K562 (cell line): ENCODE data around the gene SORCS1. TPM values are rescaled to one million over a fixed set of nuclear protein-coding genes. Genes with fewer than 3 reads are reported as not detected.

Experiments used
- ATAC-seq: fragments of 200-7000 bp; cut with Tn5 transposase; 3 replicates; pipeline ENCODE4 v1.9.1; 2020; ENCODE audit warnings: moderate library complexity
- BruUV-seq: library from RNA; stranded (reverse); fragments of 400-500 nt; replicated peaks from 2 replicates; lab custom pipeline; 2021; lab: Mats Ljungman, UMichigan
- CTCF ChIA-PET: fragments of 300-600 bp; formaldehyde crosslinking; extraction: SDS; loops from one replicate; lab custom pipeline; 2021; ENCODE audit warnings: low intra/inter-chr PET ratio; lab: Yijun Ruan, JAX
- POLR2A ChIA-PET: fragments of 300-600, 350-650 bp; sonication (Branson Sonifier 250); formaldehyde crosslinking; extraction: SDS; loops from one replicate; lab custom pipeline; 2021; ENCODE audit warnings: antibody characterized with exemption, inconsistent platforms; lab: Yijun Ruan, JAX
- DNase-seq, 4 experiments: peaks; one replicate each; pipeline versions ENCODE4 v3.0.0 to v3.0.0-alpha.2; 2011 to 2018; ENCODE audit warnings: low spot score in 3 of 4, mixed read lengths in 3 of 4; ENCODE audit errors: extremely low read depth in 1 of 4
- FAIRE-seq: peaks from 2 replicates; lab custom pipeline; 2011; peaks lifted over from hg19 to GRCh38; lab: Jason Lieb, UNC
- H2AFZ ChIP-seq: 2 replicates; pipeline ENCODE4 v1.6.0; 2011; ENCODE audit warnings: low read depth, low read length, control low read depth, inconsistent platforms
- H3K27ac ChIP-seq: fragments of 200-600 bp; 3 replicates; pipeline ENCODE4 v1.8.0; 2011; ENCODE audit warnings: low read depth, mild to moderate bottlenecking, control low read depth, inconsistent platforms, low read length, moderate library complexity, mixed read lengths; ENCODE audit errors: extremely low read depth
- H3K27me3 ChIP-seq, 2 experiments: fragments of 300-600 bp in 1 of 2; 2 replicates in 1 of 2; 3 replicates in 1 of 2; pipeline versions ENCODE4 v1.6.0 to v1.8.0; 2011; ENCODE audit warnings: inconsistent platforms in 2 of 2, low read length in 2 of 2, mild to moderate bottlenecking in 1 of 2, mixed read lengths in 1 of 2, moderate library complexity in 1 of 2; ENCODE audit not compliant: control insufficient read depth in 2 of 2, insufficient read depth in 2 of 2
- H3K36me3 ChIP-seq: fragments of 300-600 bp; 3 replicates; pipeline ENCODE4 v1.8.0; 2011; ENCODE audit warnings: mild to moderate bottlenecking, low read length, inconsistent platforms; ENCODE audit not compliant: control insufficient read depth, insufficient read depth
- H3K4me1 ChIP-seq, 2 experiments: fragments of 200-600 bp in 1 of 2; replicated peaks in 1 of 2; 2 replicates in 1 of 2; 3 replicates in 1 of 2; pipeline versions ENCODE4 v1.5.1 to v1.8.0; 2011; ENCODE audit warnings: inconsistent platforms in 2 of 2, low read length in 2 of 2, mild to moderate bottlenecking in 1 of 2, mixed read lengths in 1 of 2, moderate library complexity in 1 of 2; ENCODE audit not compliant: control insufficient read depth in 2 of 2, insufficient read depth in 2 of 2
- H3K4me2 ChIP-seq: 2 replicates; pipeline ENCODE4 v1.6.1; 2011; ENCODE audit warnings: low read length, control low read depth, inconsistent platforms, mixed read lengths; ENCODE audit not compliant: insufficient read depth
- H3K4me3 ChIP-seq: fragments of 200-600 bp; sonication (generic), shearing (Covaris generic); 2 replicates; pipeline ENCODE4 v1.5.1; 2016; ENCODE audit warnings: control low read depth, inconsistent platforms
- H3K79me2 ChIP-seq: fragments of 200-600 bp; 3 replicates; pipeline ENCODE4 v1.8.0; 2011; ENCODE audit warnings: low read length, inconsistent platforms; ENCODE audit not compliant: control insufficient read depth, insufficient read depth
- H3K9ac ChIP-seq, 2 experiments: 2 replicates each; pipeline versions ENCODE4 v1.6.0 to v1.6.1; 2011; ENCODE audit warnings: low read depth in 2 of 2, low read length in 2 of 2, control low read depth in 1 of 2, inconsistent platforms in 1 of 2, mild to moderate bottlenecking in 1 of 2, mixed read lengths in 1 of 2; ENCODE audit not compliant: insufficient read depth in 1 of 2
- H3K9me1 ChIP-seq: one replicate; pipeline ENCODE4 v1.6.0; 2011; ENCODE audit warnings: inconsistent platforms, mild to moderate bottlenecking, low read length, moderate library complexity; ENCODE audit not compliant: control insufficient read depth, insufficient read depth
- H3K9me3 ChIP-seq: replicated peaks from 2 replicates; pipeline ENCODE4 v1.5.1; 2011; ENCODE audit warnings: low read depth, low read length, inconsistent platforms; ENCODE audit not compliant: control insufficient read depth, insufficient read depth
- H4K20me1 ChIP-seq: replicated peaks from 2 replicates; pipeline ENCODE4 v1.6.1; 2011; ENCODE audit warnings: low read length, inconsistent platforms, mixed read lengths; ENCODE audit not compliant: control insufficient read depth, insufficient read depth
- ARID4B ChIP-seq: sonication (generic); formaldehyde crosslinking; IDR thresholded peaks from 2 replicates; pipeline ENCODE4 v1.8.0; 2022; ENCODE audit warnings: mild to moderate bottlenecking, missing genetic modification reagents
- CREB1 ChIP-seq, 2 experiments: sonication (generic) in 1 of 2; formaldehyde crosslinking in 1 of 2; IDR thresholded peaks; 2 replicates each; pipeline versions ENCODE4 v1.6.1 to v1.8.0; 2012 to 2022; ENCODE audit warnings: inconsistent platforms in 1 of 2, mild to moderate bottlenecking in 1 of 2, missing genetic modification reagents in 1 of 2, moderate library complexity in 1 of 2
- ERF ChIP-seq: fragments of 450-650 bp; formaldehyde crosslinking; IDR thresholded peaks from 2 replicates; pipeline ENCODE4 v1.4.0; 2020; ENCODE audit warnings: mild to moderate bottlenecking, mixed read lengths
- HMBOX1 ChIP-seq: sonication (generic); IDR thresholded peaks from 2 replicates; pipeline ENCODE4 v1.6.1; 2016
- HNRNPUL1 ChIP-seq: fragments of 200-400 bp; formaldehyde crosslinking; IDR thresholded peaks from 2 replicates; pipeline ENCODE4 v1.6.1; 2017; ENCODE audit warnings: low read length
- MAFF ChIP-seq: IDR thresholded peaks from 2 replicates; pipeline ENCODE4 v1.6.1; 2012; ENCODE audit warnings: low read length, improper control_type of control experiment
- PPARD ChIP-seq: fragments of 250-450 bp; sonication (Bioruptor Pico); IDR thresholded peaks from 2 replicates; pipeline ENCODE4 v1.8.0; 2022; ENCODE audit warnings: inconsistent platforms, mild to moderate bottlenecking, moderate library complexity
- RCOR1 ChIP-seq, 2 experiments: IDR thresholded peaks; 2 replicates each; pipeline ENCODE4 v1.6.1; 2012; ENCODE audit warnings: low read depth in 2 of 2, low read length in 2 of 2, borderline replicate concordance in 1 of 2, improper control_type of control experiment in 1 of 2
- STAT6 ChIP-seq: sonication (generic); formaldehyde crosslinking; IDR thresholded peaks from 2 replicates; pipeline ENCODE4 v1.8.1; 2023; ENCODE audit warnings: mild to moderate bottlenecking, missing genetic modification reagents
- ZFP30 ChIP-seq: fragments of 250-450 bp; sonication (Bioruptor Pico); IDR thresholded peaks from 2 replicates; pipeline ENCODE4 v1.8.0; 2022; ENCODE audit warnings: moderate library complexity, mild to moderate bottlenecking, inconsistent platforms, borderline replicate concordance
- ZNF140 ChIP-seq: fragments of 250-450 bp; sonication (Bioruptor Pico); IDR thresholded peaks from 2 replicates; pipeline ENCODE4 v1.8.0; 2021; ENCODE audit warnings: moderate library complexity, mild to moderate bottlenecking, inconsistent platforms
- WGBS: fragments of 100-300 bp; shearing (Covaris generic); methylation state at CpG from one replicate; pipeline ENCODE4 v1.1.6; 2016; ENCODE audit warnings: low coverage, mixed read lengths; ENCODE audit not compliant: insufficient coverage; ENCODE audit errors: missing lambda C conversion rate; 5-methylcytosine and 5-hydroxymethylcytosine counted together
- in situ Hi-C: fragments of 300-500 bp; cut with MboI; formaldehyde crosslinking; loops from 4 replicates; pipeline ENCODE4 v1.15.0; 2018; ENCODE audit warnings: inconsistent platforms, mixed read lengths
- intact Hi-C: fragments of 100-400 bp; cut with micrococcal nuclease; formaldehyde crosslinking; loops from 2 replicates; pipeline ENCODE4 v1.14.2; 2022
- polyA plus RNA-seq, 8 experiments: library from polyadenylated mRNA; depleted of rRNA in 4 of 8; stranded (reverse) in 5 of 8; unstranded in 3 of 8; fragments of >200 nt; fragmentation: Nextera tagmentation in 2 of 8; fragmentation: Illumina TruSeq in 1 of 8; extraction: Ambion mirVana in 2 of 8; extraction: Trizol in 1 of 8; gene quantifications; 2 replicates each; pipeline versions ENCODE4 v1.2.1 to v1.2.3, GENCODE V29; 2011 to 2014; ENCODE audit warnings: inconsistent platforms in 1 of 8, missing spikeins in 1 of 8
- total RNA-seq, 7 experiments: library from RNA; depleted of rRNA in 6 of 7; stranded (reverse); fragments of >200 nt in 6 of 7; fragmentation: Illumina TruSeq in 2 of 7; extraction: Trizol in 2 of 7; gene quantifications; 2 replicates each; pipeline versions ENCODE4 v1.2.1 to v1.2.3, GENCODE V29; 2011 to 2021; ENCODE audit warnings: low replicate concordance in 1 of 7

The SORCS1 gene
- total and polyA plus RNA-seq, 9 of the 15 experiments (the other 6 are each of a cell fraction or from before 2014, with no cell fraction given): 1.5 to 3.9 (median 2.7) TPM

GRCh38 chr10:106707657-106708056, 456.8 kb downstream of the SORCS1 start:
- ChIA-PET POLR2A (no interaction called here), CTCF (no interaction called here)
- FAIRE-seq: no peak
- Histone ChIP-seq H2AFZ (no peak overlapping the region), H3K9me3 (no peaks in the 10 kb centered on the region), H3K4me2 (no peak overlapping the region), H3K9me1 (no peaks in the 10 kb centered on the region), H3K4me1 (no peaks in the 10 kb centered on the region), H3K36me3 (no peaks in the 10 kb centered on the region), H3K4me3 (no peak overlapping the region), H3K27me3 (no peaks in the 10 kb centered on the region), H3K9ac (no peak overlapping the region), H3K79me2 (no peaks in the 10 kb centered on the region), H4K20me1 (no peaks in the 10 kb centered on the region), H3K27ac (no peak overlapping the region)
- no peak for DNase-seq
- ATAC-seq: no peak
- intact Hi-C loops (loop anchor here (5.0 kb wide), 1 partner anchor 1835 kb away; no protein-coding TSS in a partner anchor), in situ Hi-C loops (no loop called here)
- 8% methylated on average over 3 of the region's 3 CpGs for WGBS
- no peak for TF ChIP-seq ERF
- TF ChIP-seq STAT6: no peak
- no peak for TF ChIP-seq CREB1 (IDR thresholded peaks at IDR 0.05)
- TF ChIP-seq CREB1 (CRISPR knock-in tag; IDR thresholded peaks at IDR 0.05): no peak
- no peak for TF ChIP-seq HMBOX1
- no peak for TF ChIP-seq PPARD (CRISPR knock-in tag)
- TF ChIP-seq ZFP30: no peak
- no peak for TF ChIP-seq ARID4B (CRISPR knock-in tag)
- no peak for TF ChIP-seq HNRNPUL1
- no peak for TF ChIP-seq RCOR1 (IDR thresholded peaks at IDR 0.05; ENCODE audit: borderline replicate concordance in 1 of 2, low read depth in 2 of 2, low read length in 2 of 2)
- no peak for TF ChIP-seq MAFF
- TF ChIP-seq ZNF140 (CRISPR knock-in tag): no peak
- no TSS peak for BruUV-seq
